HG03196 (cell line): ENCODE data around the gene BSG.

Source experiments
- ATAC-seq: cut with Tn5 transposase; IDR thresholded peaks from one replicate; pipeline ENCODE4 v1.9.1; 2021; ENCODE audit not compliant: unreplicated experiment

The BSG gene

GRCh38 chr19:572140-572742, at the start of gene BSG:
Gene BSG, plus strand, starts transcription at chr19:572596. Its CDS starts 39 bp downstream, at chr19:572635.
- ATAC-seq: peak; percentile 70

- no peak for ATAC-seq
Measured at GRCh38 chr19:522726-523125, 49.7 kb upstream of the BSG start.

- no peak for ATAC-seq
Measured at GRCh38 chr19:524062-524674, 48.2 kb upstream of the BSG start.

- no peak for ATAC-seq
Measured at GRCh38 chr19:525029-525428, 47.4 kb upstream of the BSG start.

- ATAC-seq: no peak
Measured at GRCh38 chr19:525857-526419, 46.5 kb upstream of the BSG start.

GRCh38 chr19:530134-531008, 42.0 kb upstream of the BSG start:
- no peak for ATAC-seq

GRCh38 chr19:531009-531752, 41.2 kb upstream of the BSG start:
- ATAC-seq: peak; percentile 51

GRCh38 chr19:531753-532560, 40.4 kb upstream of the BSG start, which contains the start of gene CDC34:
Gene CDC34, plus strand, starts transcription at chr19:531760. Its CDS starts 172 bp downstream, at chr19:531932.
- ATAC-seq: no peak

GRCh38 chr19:532561-533363, 39.6 kb upstream of the BSG start:
- ATAC-seq: no peak

- ATAC-seq: no peak
Measured at GRCh38 chr19:533364-534058, 38.9 kb upstream of the BSG start.

- ATAC-seq: no peak
Measured at GRCh38 chr19:534088-534487, 38.3 kb upstream of the BSG start.

- no peak for ATAC-seq
Measured at GRCh38 chr19:535017-535835, 37.2 kb upstream of the BSG start.

GRCh38 chr19:536031-536880, 36.1 kb upstream of the BSG start:
- ATAC-seq: no peak

- no peak for ATAC-seq
Measured at GRCh38 chr19:536881-537404, 35.5 kb upstream of the BSG start.

GRCh38 chr19:538641-539428, 33.6 kb upstream of the BSG start:
- no peak for ATAC-seq
